CD14-positive monocyte (primary cell): ENCODE data around the gene SYNE4. TPM values are rescaled to one million over a fixed set of nuclear protein-coding genes. Genes with fewer than 3 reads are reported as not detected.

Experiments
- DNase-seq, 3 donors: peaks; one replicate each; pipeline ENCODE4 v3.0.0-alpha.2; 2011 to 2022
- H2AFZ ChIP-seq: 2 replicates; pipeline ENCODE4 v1.6.0; 2012; ENCODE audit warnings: mild to moderate bottlenecking, low read depth, low read length, inconsistent platforms; ENCODE audit not compliant: insufficient read depth, poor library complexity, severe bottlenecking
- H3K27ac ChIP-seq, 2 donors: 1 replicate in 1 of 2; 2 replicates in 1 of 2; pipeline ENCODE4 v1.5.1; 2012 to 2013; ENCODE audit warnings: low read length in 2 of 2, control low read depth in 1 of 2, inconsistent platforms in 1 of 2, low read depth in 1 of 2, mild to moderate bottlenecking in 1 of 2
- H3K27me3 ChIP-seq, 2 donors: one replicate each; pipeline versions ENCODE4 v1.6.0 to v1.6.1; 2011 to 2013; ENCODE audit warnings: low read length in 2 of 2; ENCODE audit not compliant: control insufficient read depth in 2 of 2, insufficient read depth in 2 of 2
- H3K36me3 ChIP-seq, 2 donors: replicated peaks in 1 of 2; 1 replicate in 1 of 2; 2 replicates in 1 of 2; pipeline versions ENCODE4 v1.5.1 to v1.6.1; 2012 to 2013; ENCODE audit warnings: low read length in 2 of 2, control low read depth in 1 of 2, inconsistent platforms in 1 of 2, mild to moderate bottlenecking in 1 of 2; ENCODE audit not compliant: insufficient read depth in 2 of 2, control insufficient read depth in 1 of 2
- H3K4me1 ChIP-seq, 2 donors: 1 replicate in 1 of 2; 2 replicates in 1 of 2; pipeline versions ENCODE4 v1.5.1 to v1.6.1; 2012 to 2013; ENCODE audit warnings: low read length in 2 of 2, control low read depth in 1 of 2, inconsistent platforms in 1 of 2, mild to moderate bottlenecking in 1 of 2, moderate library complexity in 1 of 2; ENCODE audit not compliant: insufficient read depth in 2 of 2, control insufficient read depth in 1 of 2
- H3K4me2 ChIP-seq: replicated peaks from 2 replicates; pipeline ENCODE3; 2012; ENCODE audit warnings: low read length, moderate library complexity, mild to moderate bottlenecking; ENCODE audit not compliant: poor library complexity, severe bottlenecking; ENCODE audit errors: extremely low read depth
- H3K4me3 ChIP-seq, 3 experiments: fragments of 200-600 bp in 1 of 3; sonication (generic) in 1 of 3; replicated peaks in 1 of 3; 1 replicate in 2 of 3; 2 replicates in 1 of 3; pipeline ENCODE4 v1.5.1; 2011 to 2013; ENCODE audit warnings: low read length in 3 of 3, mild to moderate bottlenecking in 3 of 3, control low read depth in 2 of 3, low read depth in 2 of 3, inconsistent platforms in 1 of 3, moderate library complexity in 1 of 3
- H3K79me2 ChIP-seq: 2 replicates; pipeline ENCODE4 v1.6.0; 2012; ENCODE audit warnings: mild to moderate bottlenecking, control low read depth, inconsistent platforms, low read length, moderate library complexity; ENCODE audit not compliant: insufficient read depth
- H3K9ac ChIP-seq: 2 replicates; pipeline ENCODE4 v1.6.0; 2017; ENCODE audit warnings: low read length, mild to moderate bottlenecking; ENCODE audit not compliant: insufficient read depth, poor library complexity, severe bottlenecking
- H3K9me3 ChIP-seq, 2 donors: replicated peaks in 1 of 2; 1 replicate in 1 of 2; 2 replicates in 1 of 2; pipeline versions ENCODE4 v1.5.1 to v1.6.1; 2012 to 2013; ENCODE audit warnings: low read length in 2 of 2, control low read depth in 1 of 2; ENCODE audit not compliant: control insufficient read depth in 1 of 2, insufficient read depth in 1 of 2
- H4K20me1 ChIP-seq: 2 replicates; pipeline ENCODE4 v1.6.0; 2012; ENCODE audit warnings: mild to moderate bottlenecking, low read length, control low read depth, moderate library complexity; ENCODE audit not compliant: insufficient read depth
- H3K27ac Mint-ChIP-seq, 7 donors: one replicate each; pipeline ENCODE4 v1.8.0; 2020; ENCODE audit warnings: mild to moderate bottlenecking in 7 of 7, mixed read lengths in 7 of 7, moderate library complexity in 6 of 7, inconsistent platforms in 2 of 7
- H3K27me3 Mint-ChIP-seq, 3 donors: one replicate each; pipeline ENCODE4 v1.8.0; 2021 to 2022; ENCODE audit warnings: low read depth in 3 of 3, mild to moderate bottlenecking in 3 of 3, mixed read lengths in 3 of 3, moderate library complexity in 3 of 3, inconsistent platforms in 1 of 3
- H3K36me3 Mint-ChIP-seq, 2 donors: one replicate each; pipeline ENCODE4 v1.8.0; 2020; ENCODE audit warnings: mixed read lengths in 2 of 2, inconsistent platforms in 1 of 2, mild to moderate bottlenecking in 1 of 2
- H3K4me1 Mint-ChIP-seq: one replicate; pipeline ENCODE4 v1.8.0; 2020; ENCODE audit warnings: mild to moderate bottlenecking, mixed read lengths
- H3K4me3 Mint-ChIP-seq, 2 donors: one replicate each; pipeline ENCODE4 v1.8.0; 2020; ENCODE audit warnings: mild to moderate bottlenecking in 2 of 2, mixed read lengths in 2 of 2, moderate library complexity in 1 of 2
- H3K9me3 Mint-ChIP-seq, 7 donors: one replicate each; pipeline ENCODE4 v1.8.0; 2020 to 2022; ENCODE audit warnings: mixed read lengths in 7 of 7, mild to moderate bottlenecking in 6 of 7, moderate library complexity in 6 of 7, inconsistent platforms in 2 of 7
- WGBS: methylation state at CpG from one replicate; pipeline ENCODE4 v1.1.5; 2013; ENCODE audit warnings: missing lambda C conversion rate; ENCODE audit not compliant: insufficient coverage; 5-methylcytosine and 5-hydroxymethylcytosine counted together
- intact Hi-C, 2 donors: fragments of 100-400 bp; cut with micrococcal nuclease; formaldehyde crosslinking; loops; one replicate each; pipeline versions ENCODE4 v1.15.0 to v1.15.1; 2023
- polyA plus RNA-seq, 3 donors: library from polyadenylated mRNA; depleted of rRNA in 1 of 3; unstranded in 2 of 3; stranded (reverse) in 1 of 3; fragments of 300-500 nt in 2 of 3; fragments of >200 nt in 1 of 3; fragmentation: Illumina TruSeq in 2 of 3; gene quantifications; 1 replicate in 2 of 3; 2 replicates in 1 of 3; pipeline ENCODE4 v1.2.3, GENCODE V29; 2012 to 2021
- TF ChIP-seq, protein P1 (sequence below): fragments of 200-600 bp; IDR thresholded peaks from one replicate; pipeline ENCODE4 v1.8.0; 2022; ENCODE audit warnings: antibody characterized with exemption, mild to moderate bottlenecking

The SYNE4 gene
- polyA plus RNA-seq, 3 donors: 0.76 TPM; not detected in 2

DNA sequence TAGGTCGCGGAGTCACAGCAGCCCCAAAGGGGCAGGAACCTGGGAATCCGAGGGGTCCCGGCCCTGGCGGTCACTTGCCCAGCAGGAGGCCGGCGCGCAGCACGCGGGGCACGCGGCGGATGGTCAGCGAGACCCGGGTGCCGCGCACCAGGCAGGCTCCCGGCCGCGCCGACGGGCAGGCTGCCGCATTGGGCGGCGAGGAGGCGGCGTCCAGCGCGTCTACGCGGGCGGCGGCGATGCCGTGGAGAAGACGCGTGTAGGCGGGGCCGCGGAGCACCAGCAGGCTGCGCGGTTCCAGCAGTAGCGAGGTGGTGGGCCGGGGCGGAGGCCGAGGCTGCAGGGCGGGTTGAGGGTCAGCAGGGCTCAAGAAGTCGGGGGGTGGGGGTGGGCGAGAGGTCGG is 607 bp upstream of the SYNE4 start:
- Histone ChIP-seq H3K4me3 (peak overlapping the region in 1 of 3 experiments; percentile 46), H3K27ac (no peak overlapping the region), H3K4me1 (peaks cover 7 to 21% of the 10 kb centered on the region in 2 donors), H3K9me3 (no peaks in the 10 kb centered on the region), H3K27me3 (peaks cover 0 to 16% of the 10 kb centered on the region in 2 donors), H2AFZ (peak overlapping the region; percentile 53), H3K9ac (peak overlapping the region; percentile 51), H4K20me1 (no peaks in the 10 kb centered on the region), H3K79me2 (peaks cover 9% of the 10 kb centered on the region), H3K36me3 (no peaks in the 10 kb centered on the region), H3K4me2 (peak overlapping the region; percentile 67)
- Mint-ChIP-seq H3K4me1 (peaks cover 22% of the 10 kb centered on the region), H3K27ac (no peak overlapping the region), H3K9me3 (peaks cover 0 to 3% (median 0%) of the 10 kb centered on the region in 7 donors), H3K27me3 (peaks cover 17 to 25% (median 22%) of the 10 kb centered on the region in 3 donors), H3K36me3 (peaks cover 7 to 8% of the 10 kb centered on the region in 2 donors), H3K4me3 (peak overlapping the region; percentile 53 to 71)
- WGBS: 2% methylated on average over 50 of the region's 50 CpGs
- TF ChIP-seq, protein P1, sequence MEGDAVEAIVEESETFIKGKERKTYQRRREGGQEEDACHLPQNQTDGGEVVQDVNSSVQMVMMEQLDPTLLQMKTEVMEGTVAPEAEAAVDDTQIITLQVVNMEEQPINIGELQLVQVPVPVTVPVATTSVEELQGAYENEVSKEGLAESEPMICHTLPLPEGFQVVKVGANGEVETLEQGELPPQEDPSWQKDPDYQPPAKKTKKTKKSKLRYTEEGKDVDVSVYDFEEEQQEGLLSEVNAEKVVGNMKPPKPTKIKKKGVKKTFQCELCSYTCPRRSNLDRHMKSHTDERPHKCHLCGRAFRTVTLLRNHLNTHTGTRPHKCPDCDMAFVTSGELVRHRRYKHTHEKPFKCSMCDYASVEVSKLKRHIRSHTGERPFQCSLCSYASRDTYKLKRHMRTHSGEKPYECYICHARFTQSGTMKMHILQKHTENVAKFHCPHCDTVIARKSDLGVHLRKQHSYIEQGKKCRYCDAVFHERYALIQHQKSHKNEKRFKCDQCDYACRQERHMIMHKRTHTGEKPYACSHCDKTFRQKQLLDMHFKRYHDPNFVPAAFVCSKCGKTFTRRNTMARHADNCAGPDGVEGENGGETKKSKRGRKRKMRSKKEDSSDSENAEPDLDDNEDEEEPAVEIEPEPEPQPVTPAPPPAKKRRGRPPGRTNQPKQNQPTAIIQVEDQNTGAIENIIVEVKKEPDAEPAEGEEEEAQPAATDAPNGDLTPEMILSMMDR: no peak
- intact Hi-C loops: no loop called here
- peak in 1 of 3 donors; percentile 13 for DNase-seq

DNA sequence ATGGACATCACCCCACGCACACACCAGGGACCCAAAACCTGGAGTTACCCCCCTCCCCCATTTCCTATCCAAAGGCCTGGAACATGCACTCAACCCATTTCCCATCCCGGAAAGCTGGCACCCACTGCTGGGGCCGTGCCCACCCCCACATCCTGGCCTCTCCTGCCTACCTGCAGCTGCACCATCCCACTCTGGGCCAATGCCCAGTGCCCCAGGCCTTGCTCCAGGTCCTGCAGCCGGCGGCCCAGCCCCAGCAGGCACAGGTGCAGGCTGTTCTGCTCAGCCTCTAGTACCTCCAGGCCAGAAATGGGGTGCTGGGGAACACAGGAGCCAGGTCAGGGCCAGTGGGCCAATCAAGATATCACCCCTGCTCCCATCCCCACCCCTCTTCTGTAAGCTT is 1.7 kb downstream of the SYNE4 start:
- TF ChIP-seq, protein P1: no peak
- H4K20me1 ChIP-seq: no peaks in the 10 kb centered on the region
- Mint-ChIP-seq H3K4me3 (no peak overlapping the region), H3K36me3 (peaks cover 7 to 9% of the 10 kb centered on the region in 2 donors), H3K27ac (no peak overlapping the region), H3K27me3 (peaks cover 17 to 25% (median 22%) of the 10 kb centered on the region in 3 donors), H3K4me1 (peaks cover 12% of the 10 kb centered on the region), H3K9me3 (peaks cover 0 to 4% (median 0%) of the 10 kb centered on the region in 7 donors)
- H3K27ac ChIP-seq: no peak overlapping the region
- H3K27me3 ChIP-seq: peaks cover 0 to 16% of the 10 kb centered on the region in 2 donors
- peaks cover 0 to 5% of the 10 kb centered on the region in 2 donors for H3K36me3 ChIP-seq
- peaks cover 0 to 12% of the 10 kb centered on the region in 2 donors for H3K4me1 ChIP-seq
- H3K4me3 ChIP-seq: no peak overlapping the region
- WGBS: 88% methylated on average over 5 of the region's 5 CpGs
- H3K9ac ChIP-seq: no peak overlapping the region
- H3K9me3 ChIP-seq: no peaks in the 10 kb centered on the region
- H3K4me2 ChIP-seq: no peak overlapping the region
- H3K79me2 ChIP-seq: no peaks in the 10 kb centered on the region
- H2AFZ ChIP-seq: no peak overlapping the region
- DNase-seq: no peak
- intact Hi-C loops: no loop called here
